GM15510 (cell line): Measurements from ENCODE around the gene LETM1.
A peak's percentile ranks its signal among the peaks of the same experiment; 100 is the strongest.

Experiments used
- POLR2A ChIP-seq: IDR thresholded peaks from 3 replicates; pipeline ENCODE4 v1.6.1; 2011; ENCODE audit warnings: borderline replicate concordance; ENCODE audit not compliant: insufficient read length; ENCODE audit errors: extremely low read depth

The LETM1 gene

DNA sequence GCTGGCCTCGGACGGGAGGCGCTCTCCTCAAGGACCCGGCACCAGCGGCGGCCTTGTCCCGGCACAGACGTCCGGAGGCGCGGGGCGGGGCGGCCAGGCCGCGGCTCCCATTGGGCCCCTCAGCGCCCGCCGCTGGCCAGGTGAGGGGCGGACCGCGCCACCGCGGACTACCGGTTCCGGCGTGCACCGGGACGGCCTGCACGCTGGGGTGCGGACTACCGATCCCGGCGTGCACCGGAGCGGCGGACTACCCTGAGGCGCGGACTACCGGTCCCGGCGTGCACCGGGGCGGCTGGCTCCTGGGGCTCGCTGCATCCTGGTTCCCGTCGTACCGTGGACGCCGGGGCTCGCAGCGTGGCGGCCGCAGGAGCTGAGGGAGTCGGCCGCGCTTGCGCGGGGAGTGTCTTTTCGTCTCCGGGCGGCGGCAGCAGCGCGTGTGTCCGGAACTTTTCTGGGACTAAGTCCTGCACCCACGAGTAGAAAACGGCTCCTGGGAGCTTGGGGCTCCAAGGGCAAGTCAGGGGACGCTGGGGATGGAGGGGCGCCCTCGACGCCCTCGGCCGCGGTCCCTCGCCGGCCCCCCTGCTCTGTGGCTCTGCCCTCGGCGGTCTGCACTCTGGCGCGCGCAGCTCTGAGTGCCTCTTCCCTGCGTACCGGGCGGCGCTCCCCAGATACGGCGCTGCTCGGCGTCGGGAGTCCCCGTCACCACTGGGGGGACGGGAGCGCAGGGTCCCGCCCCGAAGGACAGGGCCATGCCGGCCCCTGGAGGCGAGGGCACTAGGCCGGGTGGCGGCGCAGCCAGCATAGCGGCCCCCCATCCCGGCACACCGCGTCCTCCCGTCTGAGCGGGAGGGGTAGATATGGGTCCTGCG, at the start of gene LETM1:
Gene LETM1, minus strand, starts transcription at position 86 of the 872 bp plus-strand sequence. CDS start 206 bp downstream, outside the sequence.
- TF ChIP-seq POLR2A: peak; percentile 90

DNA sequence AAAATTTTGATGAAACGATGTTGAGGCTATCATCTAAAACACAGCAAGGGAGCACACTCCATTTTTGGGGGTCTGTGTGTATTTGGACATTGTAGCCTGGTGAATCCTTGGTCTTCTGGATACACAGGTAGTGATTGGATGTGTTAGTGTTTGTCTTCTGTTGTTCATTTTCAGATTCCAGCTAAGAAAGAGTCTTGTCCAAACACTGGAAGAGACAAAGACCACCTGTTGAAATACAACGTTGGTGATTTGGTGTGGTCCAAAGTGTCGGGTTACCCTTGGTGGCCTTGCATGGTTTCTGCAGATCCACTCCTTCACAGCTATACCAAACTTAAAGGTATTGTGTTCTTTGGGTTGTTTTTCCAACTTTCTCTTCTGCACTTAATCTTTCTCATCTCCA, 48.1 kb upstream of the LETM1 start:
- no peak for TF ChIP-seq POLR2A

DNA sequence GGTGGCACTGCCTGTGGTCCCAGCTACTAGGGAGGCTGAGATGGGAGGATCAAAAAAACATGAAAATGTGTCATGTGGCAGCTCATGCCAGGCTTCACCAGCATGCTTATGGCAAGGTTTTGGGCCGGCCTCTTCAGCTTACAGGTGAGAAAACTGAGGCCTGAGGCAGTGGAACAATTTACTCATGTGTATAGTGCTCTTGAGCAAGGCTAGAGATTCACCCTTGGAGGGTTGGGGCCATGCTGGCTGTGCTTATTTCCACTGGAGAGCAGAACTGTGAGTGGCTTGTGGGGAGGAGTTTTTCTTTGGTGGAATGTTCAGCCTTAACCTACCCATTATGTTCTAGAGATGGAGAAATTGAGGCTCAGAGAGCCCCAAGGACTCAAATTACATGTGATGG, 47.1 kb upstream of the LETM1 start:
- TF ChIP-seq POLR2A: no peak

DNA sequence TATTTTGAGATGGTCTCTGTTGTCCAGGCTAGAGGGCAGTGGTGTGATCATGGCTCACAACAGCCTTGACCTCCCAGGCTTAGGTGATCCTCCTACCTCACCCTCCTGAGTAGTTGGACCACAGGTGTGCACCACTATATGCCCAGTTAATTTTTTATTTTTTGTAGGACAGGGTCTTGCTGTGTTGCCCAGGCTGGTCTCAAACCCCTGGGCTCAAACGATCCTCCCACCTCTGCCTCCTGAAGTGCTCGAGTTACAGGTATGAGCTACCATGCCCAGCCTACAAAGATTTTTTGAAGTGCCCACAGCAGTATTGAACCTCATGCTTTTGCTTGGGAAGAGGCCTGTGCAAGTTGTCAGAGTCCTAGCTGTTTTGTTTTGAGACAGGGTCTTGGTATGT, 46.3 kb upstream of the LETM1 start:
- TF ChIP-seq POLR2A: no peak

DNA sequence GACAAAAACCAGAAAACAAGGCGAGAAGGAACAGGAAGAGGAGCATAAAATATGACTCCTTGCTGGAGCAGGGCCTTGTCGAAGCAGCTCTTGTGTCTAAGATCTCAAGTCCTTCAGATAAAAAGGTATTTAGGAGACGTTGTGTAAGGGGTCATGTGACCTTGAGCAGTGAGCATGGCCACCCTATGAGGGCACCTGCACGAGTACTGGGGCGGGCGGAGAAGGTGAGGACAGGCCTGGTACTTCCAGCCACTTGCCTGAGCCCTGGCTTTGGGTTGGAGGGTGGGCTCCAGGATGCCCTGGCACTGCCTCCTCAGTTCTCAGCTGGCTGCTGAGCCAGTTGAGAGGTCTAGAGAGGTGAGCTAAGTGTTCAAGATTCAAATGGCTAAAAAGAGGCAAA, 45.2 kb upstream of the LETM1 start:
- no peak for TF ChIP-seq POLR2A

DNA sequence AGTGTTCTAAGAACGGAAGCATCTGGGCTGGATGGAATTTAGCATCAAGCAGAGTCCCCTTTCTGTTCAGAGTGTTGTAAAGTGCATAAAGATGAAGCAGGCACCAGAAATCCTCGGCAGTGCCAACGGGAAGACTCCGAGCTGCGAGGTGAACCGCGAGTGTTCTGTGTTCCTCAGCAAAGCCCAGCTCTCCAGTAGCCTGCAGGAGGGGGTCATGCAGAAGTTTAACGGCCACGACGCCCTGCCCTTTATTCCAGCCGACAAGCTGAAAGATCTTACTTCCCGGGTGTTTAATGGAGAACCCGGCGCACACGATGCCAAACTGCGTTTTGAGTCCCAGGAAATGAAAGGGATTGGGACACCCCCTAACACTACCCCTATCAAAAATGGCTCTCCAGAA, 44.7 kb upstream of the LETM1 start:
- no peak for TF ChIP-seq POLR2A

DNA sequence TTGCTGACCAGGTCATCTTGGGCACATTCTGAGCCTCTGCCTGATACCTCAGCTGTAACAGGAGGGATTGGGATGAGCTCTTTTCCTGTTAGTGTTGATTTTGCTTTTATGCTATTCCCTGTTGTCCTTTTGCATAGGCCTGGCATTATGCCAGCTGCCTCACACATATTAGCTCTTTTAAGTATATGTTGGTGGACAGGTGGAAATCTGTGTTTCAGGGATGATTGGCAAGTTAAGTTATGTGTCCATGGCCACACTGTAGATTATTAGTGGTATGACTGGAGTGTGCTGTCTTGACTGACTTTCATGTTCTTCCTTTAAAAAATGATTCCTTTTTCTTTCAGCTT, 44.1 kb upstream of the LETM1 start:
- no peak for TF ChIP-seq POLR2A

DNA sequence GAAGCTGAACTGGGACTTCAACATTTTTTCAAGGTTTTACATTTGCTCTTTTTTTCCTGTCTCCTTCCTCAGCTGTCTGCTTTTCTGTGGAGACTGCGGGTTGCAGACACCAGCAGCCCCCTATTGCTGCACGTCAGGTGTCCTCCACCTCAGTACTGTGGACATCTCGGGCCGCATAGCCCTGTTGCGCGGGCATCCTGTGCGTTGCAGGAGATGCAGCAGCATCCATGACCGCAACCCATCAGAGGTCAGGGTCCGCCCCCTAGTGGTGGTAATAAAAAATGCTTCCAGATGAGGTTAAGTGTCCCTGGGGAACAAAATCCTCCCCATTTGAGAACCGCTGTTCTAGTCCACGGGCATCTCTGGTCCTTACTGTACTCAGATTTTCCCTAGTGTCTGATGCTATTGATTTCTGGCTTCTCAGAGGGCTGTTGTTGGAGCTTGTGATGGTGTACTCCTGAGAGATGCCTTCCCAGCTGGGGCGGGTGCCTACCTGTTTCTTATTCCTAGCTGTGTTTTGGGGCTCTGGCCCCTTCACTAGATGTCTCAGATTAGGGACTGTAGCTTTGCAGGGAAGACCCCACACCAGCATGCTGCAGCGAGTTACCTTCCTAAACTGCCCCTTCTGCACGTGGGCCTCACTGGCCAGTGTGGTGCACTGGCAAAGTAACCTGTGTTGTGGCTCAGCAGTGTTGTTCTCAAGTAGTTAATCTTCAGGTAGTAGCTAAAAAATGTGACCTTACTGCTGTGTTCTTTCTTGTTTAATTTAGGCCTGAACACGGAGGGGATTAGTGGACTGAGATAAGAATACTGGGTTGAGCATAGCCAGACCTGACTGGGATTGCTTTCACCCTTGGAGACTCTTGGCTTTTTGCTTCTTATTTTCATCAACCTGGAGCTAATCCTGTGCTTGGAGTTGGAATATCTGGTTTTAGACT, 43.5 kb upstream of the LETM1 start:
- TF ChIP-seq POLR2A: no peak

DNA sequence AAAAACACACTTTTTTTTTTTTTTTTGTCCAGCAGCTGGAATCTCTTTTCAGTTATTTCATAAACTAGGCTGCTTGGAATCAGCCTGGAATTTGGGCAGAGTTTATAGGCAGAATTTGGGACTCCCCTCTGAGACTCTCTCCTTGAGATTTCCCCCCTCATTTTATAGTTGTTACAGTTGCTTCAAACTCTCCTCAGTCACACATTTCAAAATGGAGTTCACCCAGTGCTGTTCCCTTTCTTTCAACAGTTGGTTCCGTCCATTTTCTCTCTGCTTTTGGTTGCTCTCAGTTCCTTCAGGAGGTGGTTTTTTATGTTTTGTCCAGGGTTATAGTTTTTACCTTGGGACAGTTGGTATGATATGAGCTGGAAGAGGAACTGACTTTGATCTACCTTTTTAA, 42.7 kb upstream of the LETM1 start:
- TF ChIP-seq POLR2A: no peak

DNA sequence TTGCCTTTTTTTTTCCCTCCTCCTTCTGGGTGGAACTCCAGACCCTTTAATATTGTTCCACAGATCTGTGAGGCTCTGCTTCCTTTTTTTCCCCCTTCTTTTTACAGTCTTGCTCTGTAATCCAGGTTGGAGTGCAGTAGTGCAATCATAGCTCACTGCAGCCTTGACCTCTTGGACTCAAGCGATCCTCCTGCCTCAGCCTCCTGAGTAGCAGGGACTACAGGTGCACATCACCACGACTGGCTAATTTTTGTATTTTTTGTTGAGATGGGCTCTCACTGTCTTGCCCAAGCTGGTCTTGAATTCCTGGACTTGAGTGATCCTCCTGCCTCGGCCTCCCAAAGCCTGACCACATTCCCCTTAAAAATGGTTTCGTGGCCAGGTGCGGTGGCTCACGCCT, 42.1 kb upstream of the LETM1 start:
- TF ChIP-seq POLR2A: no peak

DNA sequence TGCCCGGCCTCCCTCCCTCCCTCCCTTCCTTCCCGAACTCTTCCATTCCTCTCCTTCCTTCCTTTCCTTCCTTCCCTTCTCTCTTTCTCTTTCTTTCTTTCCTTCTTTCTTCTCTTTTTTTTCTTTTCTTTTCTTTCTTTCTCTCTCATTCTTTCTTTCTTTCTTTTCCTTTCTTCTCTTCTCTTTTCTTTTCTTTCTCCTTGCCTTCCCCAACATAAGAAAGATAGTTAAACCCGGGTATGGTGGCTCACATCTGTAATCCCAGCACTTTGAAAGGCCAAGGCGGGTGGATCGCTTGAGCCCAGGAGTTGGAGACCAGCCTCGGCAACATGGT, 40.7 kb upstream of the LETM1 start:
- no peak for TF ChIP-seq POLR2A

DNA sequence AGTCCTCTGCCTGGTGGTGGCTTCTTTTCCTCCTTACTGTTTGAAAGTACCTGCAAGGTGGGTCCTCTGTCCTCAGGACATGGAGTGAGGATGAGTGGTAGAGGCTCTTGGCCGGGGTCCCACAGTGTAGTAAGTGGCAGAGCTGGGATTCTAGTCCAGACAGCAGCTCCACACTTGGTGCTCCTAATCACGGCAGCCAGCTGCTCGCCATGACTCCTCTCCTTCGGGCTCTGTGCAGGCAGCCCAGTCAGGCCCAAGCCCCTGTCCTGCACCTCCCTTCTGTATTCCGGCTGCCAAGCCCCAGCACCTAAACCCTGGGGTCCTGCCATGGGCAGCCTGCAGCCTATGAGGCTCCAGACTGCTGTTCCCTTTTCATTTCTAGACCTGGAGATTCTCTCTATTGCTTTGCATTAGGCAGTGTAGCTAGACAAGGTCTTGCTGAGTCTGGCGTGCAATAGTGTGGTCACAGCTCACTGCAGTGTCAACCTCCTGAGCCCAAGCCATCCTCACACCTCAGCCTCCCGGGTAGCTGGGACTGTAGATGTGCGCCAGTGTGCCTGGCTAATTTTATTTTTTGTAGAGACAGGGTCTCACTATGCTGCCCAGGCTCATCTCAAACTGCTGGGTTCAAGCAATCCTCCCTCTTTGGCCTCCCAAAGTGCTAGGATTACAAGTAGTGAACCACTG, 40.2 kb upstream of the LETM1 start:
- no peak for TF ChIP-seq POLR2A

DNA sequence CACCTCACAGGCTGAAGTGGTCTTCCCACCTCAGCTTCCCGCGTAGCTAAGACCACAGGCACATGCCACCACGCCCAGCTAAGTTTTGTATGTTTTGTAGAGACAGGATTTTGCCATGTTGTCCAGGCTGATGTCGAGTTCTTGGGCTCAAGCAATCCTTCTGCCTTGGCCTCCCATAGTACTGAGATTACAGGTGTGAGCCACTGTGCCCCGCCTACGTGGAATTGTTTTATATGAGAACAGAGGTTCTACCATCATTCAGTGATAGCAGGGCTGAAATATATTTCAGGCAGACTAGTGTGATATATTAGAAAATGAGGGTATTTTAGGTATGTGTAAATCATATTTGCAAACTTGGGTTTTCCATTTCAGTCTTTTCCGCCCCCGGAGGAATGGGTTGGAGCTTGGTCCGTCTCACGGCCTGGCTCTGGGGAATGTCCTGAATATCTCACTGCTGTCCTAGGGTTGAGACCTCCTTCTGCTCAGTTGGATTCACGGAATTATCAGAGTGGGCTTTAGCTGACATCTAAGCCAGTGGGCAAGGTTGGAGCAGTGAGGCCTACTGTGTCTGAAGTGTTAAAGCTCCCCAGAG, 35.1 kb upstream of the LETM1 start:
- TF ChIP-seq POLR2A: no peak

DNA sequence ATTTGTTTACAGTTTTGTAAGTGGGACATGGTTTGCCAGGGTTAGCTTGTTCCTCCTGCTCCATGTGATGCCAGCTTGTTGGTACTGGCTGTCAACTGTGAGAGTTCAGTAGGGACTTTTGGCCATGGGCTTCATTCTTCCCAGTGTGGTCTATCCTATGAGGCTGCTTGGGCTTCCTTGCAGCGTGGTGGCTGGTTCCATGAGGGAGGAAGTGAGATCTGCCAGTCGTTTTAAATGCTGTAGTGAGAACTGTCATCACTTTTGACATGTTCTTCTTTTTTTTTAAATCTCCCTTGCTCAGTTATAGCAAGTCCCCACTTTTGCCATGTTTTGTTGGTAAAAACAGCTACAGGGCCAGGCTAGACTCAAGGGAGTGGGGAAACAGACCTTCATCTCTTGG, 31.1 kb upstream of the LETM1 start:
- no peak for TF ChIP-seq POLR2A

DNA sequence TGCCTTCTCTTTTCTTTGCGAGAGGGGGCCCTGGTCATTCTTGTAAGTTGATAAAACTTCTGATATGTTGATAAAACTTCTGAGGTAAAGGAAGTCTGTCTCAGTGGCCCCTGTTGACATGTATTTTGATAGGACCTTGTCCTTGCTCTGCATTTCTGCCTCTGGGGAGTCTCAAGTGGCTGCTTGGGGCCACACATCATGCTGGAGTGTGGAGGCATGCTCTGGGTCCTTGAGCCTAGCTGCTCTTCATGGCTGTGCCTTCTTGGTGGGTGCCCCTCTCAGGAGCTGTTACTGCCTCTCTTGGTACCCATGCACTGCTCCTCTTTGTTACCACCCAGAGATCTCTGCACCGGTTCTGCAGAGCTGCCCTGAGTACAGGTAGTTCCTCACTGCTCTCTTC, 29.5 kb upstream of the LETM1 start:
- no peak for TF ChIP-seq POLR2A
